Measurements from ENCODE around the gene IL21.
A peak's percentile ranks its signal among the peaks of the same experiment; 100 is the strongest.

The IL21 gene

DNA sequence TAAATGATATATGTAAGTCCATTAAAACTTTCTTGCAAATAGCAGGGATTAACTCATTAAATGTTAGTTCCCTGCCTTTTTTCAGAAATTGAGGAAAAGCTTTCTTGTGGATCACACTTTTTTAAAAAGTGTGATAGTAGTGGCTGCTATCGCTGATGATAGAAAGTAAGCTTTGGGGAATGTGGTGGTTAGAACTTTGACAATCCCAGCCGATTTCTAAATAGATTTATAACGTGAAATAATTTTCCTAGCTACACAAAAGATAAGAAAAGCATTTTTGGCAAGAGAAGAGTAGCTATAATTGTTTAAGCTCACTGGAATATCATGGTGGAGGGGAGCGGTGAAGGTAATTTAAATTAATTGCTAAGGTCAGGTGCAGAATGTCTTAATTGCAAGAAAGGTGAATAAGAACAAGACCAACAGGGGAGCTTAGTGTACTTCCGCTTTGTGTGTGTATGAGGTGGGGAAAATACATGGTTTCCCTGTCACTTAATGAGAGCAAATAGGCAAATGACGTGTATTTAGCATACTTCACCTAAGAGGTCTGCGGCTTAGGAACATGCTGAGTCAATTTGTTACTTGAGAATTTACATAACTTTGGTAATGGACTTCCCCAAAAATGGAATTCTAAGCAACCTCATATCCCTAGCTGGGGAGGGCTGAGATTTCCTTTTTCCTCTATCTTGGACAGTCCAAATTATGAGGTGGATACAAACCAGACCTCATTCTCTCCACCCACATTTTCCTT is 11.7 kb upstream of the IL21 start:
- no peak for DNase-seq

DNA sequence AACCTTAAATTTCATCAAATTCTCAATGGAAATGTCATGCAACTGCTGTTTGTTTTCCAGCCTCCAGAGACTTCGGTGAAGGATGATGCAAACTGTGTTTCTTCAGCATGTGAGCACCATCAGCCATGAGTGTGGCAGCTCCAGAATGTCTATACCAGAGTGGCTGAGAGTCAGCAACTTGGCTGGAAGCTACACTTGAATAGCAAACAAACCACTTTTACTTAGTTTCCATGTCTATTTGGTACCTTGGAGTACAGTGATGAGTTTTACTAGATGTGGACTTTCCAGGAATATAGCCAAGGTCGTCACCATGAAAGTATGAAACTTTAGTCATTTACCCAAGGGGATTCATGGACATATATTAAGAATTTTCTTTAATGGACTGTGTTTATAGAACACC is 4.3 kb upstream of the IL21 start:
- DNase-seq = no peak

- DNase-seq = no peak
Measured at GRCh38 chr4:122624205-122624604, 3.3 kb upstream of the IL21 start.

DNA sequence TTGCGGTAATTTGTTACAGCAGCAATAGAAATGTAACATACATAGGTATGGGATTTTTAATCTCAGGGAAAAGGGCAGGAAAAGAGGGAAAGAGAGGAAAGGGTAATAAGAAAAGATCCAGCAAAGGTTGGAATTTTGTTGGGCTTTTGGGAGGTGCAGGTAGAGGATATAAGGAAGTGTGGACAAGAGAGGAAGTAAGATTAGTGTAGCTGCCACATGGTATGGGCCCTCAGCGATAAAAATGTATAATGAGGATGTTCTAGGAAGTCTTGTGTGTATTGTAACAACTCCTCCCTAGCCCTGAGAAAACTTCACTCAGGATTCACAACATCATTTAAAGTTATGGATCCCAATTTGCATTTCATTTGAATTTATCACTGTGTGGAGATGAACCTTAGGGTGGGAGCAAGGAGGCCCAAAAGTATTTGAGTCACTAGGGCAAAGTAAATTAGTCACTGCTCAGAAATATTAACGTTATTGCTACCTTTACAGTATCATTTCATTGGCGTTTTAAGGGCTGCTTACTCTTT is 2.8 kb upstream of the IL21 start:
- no peak for DNase-seq

GRCh38 chr4:122622400-122622799 is 1.5 kb upstream of the IL21 start:
- no peak for DNase-seq

DNA sequence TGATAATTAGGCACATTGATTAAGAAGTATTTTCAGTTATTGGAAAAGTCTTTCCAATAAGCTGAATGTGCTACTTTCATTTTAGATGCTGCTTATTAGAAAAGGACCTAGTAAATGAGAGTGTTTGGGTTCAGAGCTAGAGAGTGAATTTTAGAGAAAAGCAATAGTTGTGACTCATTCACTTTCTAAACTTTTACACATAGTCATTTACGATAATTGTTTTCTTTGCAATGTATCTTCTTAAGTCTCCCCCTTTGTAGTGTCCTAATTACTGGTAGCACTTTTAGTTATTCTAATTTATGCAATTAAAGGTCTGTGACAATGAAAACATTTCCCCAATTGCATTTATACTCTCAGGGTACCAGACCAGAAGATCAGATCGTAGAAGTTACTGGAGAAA is 1.3 kb downstream of the IL21 start:
- no peak for DNase-seq

DNA sequence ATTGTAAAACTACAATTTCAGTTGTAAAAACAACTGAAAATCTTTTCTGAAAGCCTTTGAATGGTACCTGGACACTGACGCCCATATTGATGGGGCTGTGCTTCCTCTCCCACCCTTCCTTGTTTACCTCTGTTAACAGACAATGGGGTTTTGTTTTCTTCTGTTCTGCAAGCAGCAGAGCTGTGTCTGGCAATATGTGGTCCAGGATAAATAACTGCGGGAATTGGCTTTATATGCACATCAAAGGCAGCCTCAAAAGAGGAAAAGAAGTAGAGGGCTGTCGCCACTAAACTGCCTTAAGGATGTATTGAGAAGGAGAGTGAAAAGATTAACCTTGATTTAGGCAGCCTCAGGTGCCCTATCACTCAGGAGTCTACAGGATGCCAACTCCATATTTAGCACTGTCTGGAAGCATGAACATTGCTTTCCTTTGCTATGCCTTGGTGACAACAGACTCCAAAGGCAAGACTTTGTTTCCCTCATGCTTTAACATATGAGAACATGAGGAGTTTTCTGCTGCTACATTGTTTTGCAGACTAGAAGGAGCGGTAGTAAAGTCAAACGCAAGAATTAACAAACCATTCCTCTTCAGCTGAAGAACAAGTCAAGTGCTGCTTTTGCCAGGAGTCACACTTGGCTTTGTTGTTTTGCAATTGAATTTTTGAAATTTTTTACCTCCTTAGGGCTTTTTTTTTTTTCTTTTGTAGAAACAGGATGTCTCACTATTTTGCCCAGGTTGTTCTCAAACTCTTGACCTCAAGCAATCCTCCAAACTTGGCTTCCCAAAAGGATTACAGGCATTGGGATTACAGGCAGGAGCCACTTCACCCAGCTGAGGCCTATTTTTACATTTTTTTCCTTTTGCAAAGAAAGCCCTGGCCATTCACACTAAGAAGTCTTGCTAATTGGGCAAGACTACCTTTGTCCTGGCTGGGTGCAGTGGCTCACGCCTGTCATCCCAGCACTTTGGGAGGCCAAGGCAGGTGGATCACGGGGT is 3.0 kb downstream of the IL21 start:
- DNase-seq = no peak

- no peak for DNase-seq
Measured at GRCh38 chr4:122616915-122617596, 3.8 kb downstream of the IL21 start.

DNA sequence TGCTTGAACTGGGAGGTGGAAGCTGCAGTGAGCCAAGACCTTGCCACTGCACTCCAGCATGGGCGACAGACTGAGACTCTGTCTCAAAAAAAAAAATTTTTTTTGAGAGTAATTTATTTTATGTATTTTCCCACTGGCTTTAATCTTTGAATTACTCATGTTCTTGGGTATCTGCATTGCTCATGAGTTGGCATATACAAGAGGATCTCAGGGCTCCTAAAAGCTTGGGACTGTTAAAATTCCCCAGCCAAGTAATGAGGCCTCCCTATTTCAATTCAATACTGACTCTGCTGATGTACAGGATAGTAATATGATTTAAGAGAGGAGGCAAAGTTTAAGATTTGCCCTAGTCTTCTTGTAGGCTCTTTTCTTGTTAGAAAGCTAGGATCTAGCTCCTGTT is 6.2 kb downstream of the IL21 start:
- DNase-seq = no peak

GRCh38 chr4:122612540-122612939 is 8.3 kb downstream of the IL21 start:
- no peak for DNase-seq

DNA sequence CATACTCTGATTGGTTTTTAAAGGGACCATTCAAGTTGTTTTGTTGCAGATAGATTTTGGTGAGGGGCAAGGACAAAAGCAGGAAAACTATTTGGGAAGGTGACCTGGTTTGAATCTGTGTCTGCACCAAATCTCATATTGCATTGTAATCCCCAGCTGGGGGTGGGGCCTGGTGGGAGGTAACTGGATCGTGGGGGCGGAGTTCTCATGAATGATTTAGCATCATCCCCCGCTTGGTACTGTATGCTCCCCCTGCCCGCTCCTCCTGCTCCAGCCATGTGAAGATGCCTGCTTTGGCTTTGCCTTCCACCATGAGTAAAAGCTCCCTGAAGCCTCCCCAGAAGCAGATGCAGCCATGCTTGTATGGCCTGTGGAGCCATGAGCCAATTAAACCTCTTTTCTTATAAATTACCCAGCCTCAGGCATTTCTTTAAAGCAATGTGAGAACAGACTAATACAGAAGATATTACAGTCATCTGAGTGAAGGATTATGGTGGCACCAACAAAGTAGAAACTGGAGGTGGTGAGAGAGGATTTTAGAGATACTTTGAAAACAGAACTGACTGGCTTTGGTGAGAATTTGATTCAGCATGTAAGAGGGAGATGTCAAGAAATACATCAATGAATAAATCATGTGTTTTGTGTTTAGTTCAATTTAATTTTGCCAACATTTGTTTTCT is 14.4 kb downstream of the IL21 start:
- no peak for DNase-seq

- DNase-seq = no peak
Measured at GRCh38 chr4:122604146-122604545, 16.7 kb downstream of the IL21 start.

DNA sequence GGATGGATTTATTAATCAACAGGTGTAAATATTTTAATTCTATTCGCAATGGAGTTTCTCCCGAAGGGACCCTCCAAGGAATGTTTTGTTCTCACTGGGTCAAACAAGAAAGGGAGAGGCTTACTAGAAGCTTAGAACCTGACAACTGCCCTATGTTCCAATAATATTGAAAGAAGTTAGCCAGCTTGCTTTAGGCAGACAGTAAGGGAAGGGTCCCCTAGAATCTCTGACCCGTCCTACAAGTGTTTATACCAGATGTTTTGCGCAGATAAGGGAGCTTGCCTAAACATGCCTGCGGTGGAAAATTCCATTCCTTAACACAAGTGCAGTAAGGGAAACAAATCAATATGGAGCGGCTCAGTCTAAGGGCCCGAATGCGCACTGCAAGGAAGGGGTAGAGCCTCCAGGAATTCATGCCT is 17.7 kb downstream of the IL21 start:
- no peak for DNase-seq

- peak; percentile 62 to 72 for DNase-seq
Measured at GRCh38 chr4:122602277-122603142, 18.4 kb downstream of the IL21 start.

DNA sequence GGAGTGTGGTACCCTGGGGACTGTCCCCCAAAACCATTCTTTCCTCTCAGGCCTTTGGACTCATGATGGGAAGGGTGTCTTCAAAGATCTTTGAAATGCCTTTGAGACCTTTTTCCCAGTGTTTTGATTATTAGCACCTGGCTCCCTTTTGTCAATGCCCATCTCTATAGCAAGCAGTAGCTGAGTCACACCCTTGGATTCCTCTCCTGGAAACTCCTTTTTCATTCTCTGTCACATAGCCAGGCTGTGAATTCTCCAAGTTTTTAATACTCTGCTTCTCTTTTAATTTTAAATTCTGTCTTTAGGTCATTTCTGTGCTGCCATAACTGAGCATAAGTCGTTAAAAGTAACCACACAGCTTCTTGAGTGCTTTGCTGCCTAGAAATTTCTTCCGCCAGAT is 29.7 kb downstream of the IL21 start:
- DNase-seq = no peak

DNA sequence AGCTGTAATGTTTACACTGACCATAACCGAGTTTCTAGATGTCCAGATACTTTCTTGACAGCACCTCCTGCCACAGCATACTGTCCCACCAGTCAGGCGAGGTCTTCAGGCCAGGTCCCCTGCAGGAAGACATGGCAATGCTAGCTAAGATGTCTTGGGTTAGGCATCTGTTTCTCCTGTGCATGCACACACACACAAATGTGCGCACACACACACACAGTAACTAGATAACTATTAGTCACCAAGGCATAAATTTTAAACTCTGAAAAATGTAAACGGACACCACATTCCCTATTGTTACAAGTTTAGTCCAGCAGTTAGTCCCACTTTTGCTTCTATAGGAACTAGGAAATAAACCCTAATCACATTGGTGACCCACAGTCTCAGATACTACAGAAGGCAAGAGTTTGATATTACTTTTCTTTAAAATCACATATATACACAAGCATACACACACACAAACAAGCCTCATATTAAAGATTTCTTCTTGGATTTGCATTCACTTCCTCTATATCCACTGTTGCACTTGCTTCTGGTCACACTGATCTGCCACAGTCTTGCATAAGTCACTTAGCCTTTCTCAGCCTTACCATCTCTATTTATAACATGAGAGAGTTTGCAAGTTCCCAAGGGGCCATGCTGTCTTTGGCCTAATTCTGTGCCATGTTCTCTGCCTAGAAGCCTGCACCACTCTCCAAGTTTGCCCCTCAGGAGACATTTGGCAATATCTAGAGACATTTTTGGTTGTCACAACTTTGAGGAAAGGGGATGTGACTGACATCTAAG is 32.2 kb downstream of the IL21 start:
- peak; percentile 50 to 61 for DNase-seq

DNA sequence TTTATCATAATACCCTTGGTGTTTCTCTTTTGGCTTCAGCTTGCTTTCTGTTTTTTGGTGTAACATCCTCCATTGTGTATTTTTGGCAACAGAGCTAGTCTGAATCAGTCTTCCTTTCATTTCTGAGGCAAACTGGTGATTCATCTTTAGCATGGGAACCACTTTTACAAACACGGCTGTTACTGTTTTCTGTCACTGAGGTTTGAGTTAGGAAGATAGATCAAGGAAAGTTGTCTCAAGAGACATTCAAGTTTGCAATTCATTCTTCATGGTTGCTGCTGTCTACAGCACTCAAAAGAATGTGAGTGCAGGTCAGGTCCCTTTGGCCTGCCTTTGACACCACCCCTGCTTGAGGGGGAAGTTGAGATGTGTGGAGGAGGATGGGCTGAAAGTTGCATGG is 36.3 kb downstream of the IL21 start:
- peak; percentile 8 to 49 for DNase-seq

DNA sequence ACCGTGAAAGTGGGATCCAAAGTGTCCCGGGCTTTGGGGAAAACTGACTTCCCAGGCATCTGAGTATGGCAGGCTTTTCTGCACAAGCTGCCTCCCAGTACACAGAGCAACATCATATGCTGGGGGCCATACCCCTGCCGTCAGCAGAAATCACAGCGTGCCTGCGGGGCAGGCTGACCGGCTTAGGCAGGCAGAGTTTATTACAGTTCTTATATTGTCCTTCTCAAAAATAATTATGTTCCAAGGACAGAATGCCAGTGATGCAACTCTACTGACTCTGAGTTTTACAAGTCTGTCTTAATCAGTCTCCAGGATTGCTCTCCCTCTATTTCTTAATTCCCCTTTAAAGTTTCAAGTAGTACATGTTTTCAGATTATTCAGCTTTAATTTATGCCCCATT is 37.0 kb downstream of the IL21 start:
- no peak for DNase-seq

DNA sequence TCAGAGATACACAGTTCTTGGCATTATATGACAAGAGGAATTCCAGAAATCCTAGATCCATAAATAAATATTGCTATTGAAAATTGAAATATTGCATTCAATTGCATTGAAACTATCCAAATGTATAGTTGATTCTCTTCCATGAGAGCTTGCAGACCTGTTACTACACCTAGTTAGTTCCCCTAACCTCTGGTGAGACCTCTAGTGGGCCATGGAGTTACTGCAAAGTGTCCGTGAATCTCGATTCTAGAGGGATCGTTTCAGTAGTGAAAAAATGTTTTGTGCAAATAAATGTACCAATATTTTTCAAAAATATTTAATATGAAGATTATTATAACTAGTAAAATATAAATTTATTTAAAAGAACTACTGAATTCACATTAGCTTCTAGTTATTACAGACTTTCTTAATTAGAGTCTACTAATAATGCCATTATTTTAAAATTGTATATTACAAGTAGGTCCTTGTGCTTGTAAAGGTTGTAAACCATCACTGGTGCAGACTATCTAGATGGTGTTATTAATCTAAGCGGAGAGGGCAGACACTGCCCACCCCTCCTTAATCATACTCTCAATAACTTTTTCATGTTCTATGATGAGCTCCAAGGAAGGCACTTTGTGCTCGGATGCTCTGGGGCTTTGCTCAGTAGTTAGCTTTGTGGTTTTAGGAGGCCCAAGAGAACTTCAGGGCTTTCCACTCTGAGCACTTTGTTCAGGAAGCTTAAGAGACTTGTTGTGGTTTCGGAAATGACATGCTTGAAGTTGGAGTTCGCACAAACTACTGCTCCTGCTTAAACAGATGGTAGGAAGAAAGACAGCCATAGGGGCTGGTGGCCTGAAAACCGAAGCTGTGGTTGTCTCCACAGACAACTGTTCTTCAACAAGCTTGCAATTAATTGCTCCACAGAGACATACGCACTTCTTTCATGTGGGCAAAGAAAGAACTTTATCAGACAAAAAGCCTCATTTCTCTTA is 42.8 kb downstream of the IL21 start:
- DNase-seq = peak; percentile 98

- no peak for DNase-seq
Measured at GRCh38 chr4:122577189-122577553, 43.7 kb downstream of the IL21 start.

Measured in Kasumi-1 (cell line).